Fibroblast of pulmonary artery (primary cell): Measurements from ENCODE around the gene TPX2.

Source experiments
- DNase-seq: peaks from one replicate; pipeline ENCODE4 v3.0.0-alpha.2; 2010; ENCODE audit warnings: low read depth
- H3K4me3 ChIP-seq: replicated peaks from 2 replicates; pipeline ENCODE4 v1.5.1; 2011; ENCODE audit warnings: low read depth, mild to moderate bottlenecking, control low read depth, low read length, moderate library complexity
- CTCF ChIP-seq: IDR thresholded peaks from 2 replicates; pipeline ENCODE4 v1.5.1; 2011; ENCODE audit warnings: mild to moderate bottlenecking, control low read depth, low read length, inconsistent platforms; ENCODE audit errors: missing control alignments

TPX2 gene

GRCh38 chr20:31707258-31707615 lies 31.9 kb upstream of the TPX2 start:
- TF ChIP-seq CTCF: no peak
- no peak overlapping the region for H3K4me3 ChIP-seq
- no peak for DNase-seq

DNA sequence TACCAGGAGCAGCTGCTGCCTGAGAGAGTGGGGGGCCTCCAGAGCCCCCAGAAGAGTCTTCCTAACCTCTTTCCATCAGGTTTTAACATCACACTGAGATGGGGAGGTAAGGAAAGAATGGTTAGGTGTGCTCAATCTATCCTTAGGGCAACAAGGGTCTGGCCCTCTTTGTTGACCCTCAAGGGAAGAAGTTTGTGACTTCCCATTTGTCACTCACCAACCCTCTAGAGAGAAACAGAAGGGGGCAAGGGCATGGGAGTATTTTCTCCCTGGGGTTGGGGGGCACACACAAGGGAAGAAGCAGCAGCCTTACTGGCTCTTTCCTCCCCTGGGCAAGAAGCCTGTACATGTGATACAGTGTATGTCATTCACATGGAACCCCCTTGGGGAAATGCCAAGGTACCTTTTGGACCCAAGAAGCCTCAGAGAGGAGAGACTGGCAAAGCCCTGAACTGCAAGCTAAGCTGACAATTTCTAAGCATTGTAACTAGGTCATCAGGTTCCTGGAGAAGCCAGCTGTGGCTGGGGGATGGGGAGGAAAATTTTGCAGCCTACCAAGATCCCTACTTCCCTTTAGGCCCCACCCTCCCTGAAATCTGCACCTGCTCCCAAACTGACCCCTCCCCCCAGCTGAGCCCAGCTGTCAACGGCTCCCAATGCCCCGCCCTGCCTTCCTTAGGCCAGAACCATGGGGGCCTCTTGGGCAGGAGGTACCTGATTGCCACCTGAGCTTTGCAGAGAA lies 30.9 kb upstream of the TPX2 start:
- TF ChIP-seq CTCF: no peak
- no peak overlapping the region for H3K4me3 ChIP-seq
- DNase-seq: no peak

GRCh38 chr20:31708736-31709534 lies 30.2 kb upstream of the TPX2 start:
- H3K4me3 ChIP-seq: no peak overlapping the region
- no peak for DNase-seq
- no peak for TF ChIP-seq CTCF

DNA sequence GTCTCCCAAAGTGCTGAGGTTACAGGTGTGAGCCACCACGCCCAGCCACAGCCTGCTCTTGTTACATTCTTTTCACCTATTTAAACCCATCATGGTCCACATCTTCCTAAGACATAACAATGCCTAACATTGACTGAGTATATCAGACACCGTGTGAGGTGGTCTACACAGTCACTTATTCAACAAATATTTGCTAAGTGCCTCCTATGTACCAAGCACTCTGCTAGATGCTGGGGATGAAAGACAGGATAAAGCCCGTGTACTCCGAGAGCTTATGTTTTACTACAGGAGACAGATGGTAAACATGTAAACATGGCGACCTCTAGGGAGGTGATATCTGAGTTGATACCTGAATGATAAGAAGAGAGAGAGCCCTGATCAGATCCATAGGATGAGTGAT lies 29.2 kb upstream of the TPX2 start:
- no peak for DNase-seq
- no peak overlapping the region for H3K4me3 ChIP-seq
- TF ChIP-seq CTCF: no peak

DNA sequence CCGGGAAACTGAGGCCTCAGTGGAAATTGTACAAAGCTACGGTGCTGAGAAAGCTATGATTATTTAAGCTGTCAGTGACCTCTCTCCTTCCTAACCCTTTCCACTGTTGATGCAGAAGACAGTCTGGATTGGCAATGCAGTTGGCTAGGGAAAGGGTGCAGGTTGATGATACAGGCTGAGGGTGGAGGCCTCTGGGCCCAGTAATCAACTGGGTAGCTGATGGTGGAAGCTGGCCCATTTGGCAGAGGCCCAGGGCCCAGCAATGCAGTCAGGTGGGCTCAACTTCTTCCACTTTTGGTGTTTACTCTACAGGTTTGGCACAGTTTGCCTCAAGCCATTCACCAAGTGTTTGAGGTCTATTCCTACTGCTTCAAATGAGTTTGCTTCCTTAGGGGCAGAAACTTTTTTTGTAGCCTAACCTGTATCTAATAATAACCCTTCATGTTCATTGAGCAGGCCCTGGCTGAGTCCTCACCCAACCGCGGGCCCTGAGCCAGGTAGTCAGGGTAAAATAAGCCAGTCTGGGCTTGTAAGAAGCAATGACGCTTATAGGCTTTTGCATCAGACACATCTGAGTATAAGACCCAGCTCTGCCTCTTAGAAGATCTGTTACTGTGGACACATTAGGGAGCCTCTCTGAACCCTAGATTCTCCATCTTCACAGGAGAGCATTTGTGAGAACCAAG lies 28.5 kb upstream of the TPX2 start:
- H3K4me3 ChIP-seq: no peak overlapping the region
- TF ChIP-seq CTCF: no peak
- no peak for DNase-seq

DNA sequence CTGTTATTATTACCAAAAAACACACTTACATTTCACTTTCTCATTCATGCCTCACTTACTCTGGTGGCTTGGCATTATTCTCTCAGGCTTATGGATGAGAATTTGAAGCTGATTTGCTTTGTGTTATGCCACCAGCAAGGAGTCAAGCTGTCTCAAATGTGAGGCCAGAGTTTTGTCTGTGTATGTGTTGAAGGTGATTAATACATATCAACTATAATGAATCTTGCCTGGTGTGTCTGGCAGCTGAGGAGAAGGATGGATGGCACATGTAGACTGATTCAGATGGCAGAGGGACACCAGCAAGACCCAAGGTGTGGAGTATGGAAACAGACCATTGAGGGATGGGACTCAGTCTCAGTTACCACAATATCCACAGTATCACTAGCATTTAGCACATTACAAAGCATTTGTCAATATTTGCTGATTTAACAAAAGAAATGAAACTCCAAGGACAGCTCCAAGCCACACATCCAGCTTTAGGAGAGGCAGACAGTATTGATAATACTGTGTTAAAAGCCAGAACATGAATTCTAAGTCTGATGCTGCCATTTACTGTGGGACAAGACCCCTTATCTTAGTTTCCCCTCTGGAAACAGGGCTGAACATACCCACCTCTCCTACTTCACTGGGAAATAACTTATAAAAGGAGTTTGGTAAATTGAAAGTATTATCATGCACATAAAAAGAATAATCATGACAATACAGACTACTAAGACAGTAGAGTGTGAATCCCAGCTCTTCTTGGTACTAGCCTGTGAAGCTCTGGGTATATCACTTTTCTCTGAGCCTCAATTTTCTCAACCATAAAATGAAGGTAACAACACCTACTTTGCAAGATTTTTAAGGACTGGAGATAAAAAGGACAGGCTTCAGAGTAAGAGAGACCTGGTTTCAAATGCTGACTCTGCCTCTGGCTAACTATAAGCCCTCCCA lies 27.6 kb upstream of the TPX2 start:
- TF ChIP-seq CTCF: no peak
- no peak overlapping the region for H3K4me3 ChIP-seq
- no peak for DNase-seq
